Measurements from ENCODE around the gene ZNF385B.

ZNF385B gene

DNA sequence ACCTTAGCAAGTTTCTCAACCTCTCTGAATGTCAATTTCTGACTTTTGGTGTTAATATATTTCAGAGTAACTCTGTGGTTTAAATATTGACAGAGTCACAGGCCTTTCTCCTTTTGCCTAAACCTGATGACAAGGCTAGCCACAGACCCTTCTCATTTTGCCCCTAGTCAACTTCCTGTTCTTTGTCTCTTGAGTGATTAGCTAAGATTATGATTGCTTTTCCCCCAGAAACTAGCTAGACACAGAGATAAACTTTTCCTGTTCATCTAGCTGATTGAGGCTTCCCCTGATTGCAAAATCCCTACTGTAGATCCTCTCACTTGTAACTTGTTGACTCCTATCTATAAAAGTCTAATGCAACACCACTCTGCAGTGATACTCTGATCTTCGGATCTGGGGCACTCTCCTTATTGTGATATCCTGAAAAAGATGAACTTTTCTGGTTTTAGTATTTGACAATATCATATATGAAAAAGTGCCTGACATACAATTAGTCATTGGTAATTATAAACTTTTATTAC, 241.4 kb downstream of the ZNF385B start:
- no peak for DNase-seq

DNA sequence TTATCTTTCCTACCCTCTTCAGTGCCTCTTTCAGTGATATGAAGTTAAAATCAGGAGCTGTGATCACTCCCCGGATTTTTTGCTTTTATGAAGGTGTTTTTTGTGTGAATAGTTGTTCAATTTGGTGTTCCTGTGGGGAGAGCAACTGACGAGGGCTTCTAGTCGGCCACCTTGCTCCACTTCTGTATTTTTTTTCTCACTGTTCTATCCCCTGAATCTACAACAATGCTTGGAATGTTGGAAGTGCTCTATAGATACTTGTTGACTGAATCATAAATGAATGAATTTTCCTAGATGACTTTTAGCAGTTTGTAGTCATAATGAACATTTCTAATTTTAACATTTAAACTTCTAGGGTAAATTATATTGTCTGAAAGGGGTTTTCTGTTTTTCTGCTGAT, 247.3 kb downstream of the ZNF385B start:
- no peak for DNase-seq

GRCh38 chr2:179613701-179614100, 247.7 kb downstream of the ZNF385B start:
- no peak for DNase-seq

DNA sequence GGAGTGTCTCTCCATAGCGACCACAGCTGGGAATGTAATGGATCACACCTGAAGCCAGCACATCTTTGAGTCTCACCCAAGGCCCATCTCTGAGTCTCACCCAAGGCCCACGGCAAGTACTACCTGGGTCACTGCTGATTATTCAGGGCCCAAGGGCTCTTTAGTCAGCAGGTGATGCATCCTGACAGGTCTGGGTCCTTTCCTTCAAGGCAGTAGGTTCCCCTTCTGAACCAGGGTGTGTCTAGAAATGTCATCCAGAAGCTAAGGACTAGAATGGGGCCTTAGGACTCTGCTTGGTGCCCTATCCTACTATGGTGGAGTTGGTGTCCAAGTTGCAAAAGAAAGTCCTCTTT, 248.1 kb downstream of the ZNF385B start:
- no peak for DNase-seq

DNA sequence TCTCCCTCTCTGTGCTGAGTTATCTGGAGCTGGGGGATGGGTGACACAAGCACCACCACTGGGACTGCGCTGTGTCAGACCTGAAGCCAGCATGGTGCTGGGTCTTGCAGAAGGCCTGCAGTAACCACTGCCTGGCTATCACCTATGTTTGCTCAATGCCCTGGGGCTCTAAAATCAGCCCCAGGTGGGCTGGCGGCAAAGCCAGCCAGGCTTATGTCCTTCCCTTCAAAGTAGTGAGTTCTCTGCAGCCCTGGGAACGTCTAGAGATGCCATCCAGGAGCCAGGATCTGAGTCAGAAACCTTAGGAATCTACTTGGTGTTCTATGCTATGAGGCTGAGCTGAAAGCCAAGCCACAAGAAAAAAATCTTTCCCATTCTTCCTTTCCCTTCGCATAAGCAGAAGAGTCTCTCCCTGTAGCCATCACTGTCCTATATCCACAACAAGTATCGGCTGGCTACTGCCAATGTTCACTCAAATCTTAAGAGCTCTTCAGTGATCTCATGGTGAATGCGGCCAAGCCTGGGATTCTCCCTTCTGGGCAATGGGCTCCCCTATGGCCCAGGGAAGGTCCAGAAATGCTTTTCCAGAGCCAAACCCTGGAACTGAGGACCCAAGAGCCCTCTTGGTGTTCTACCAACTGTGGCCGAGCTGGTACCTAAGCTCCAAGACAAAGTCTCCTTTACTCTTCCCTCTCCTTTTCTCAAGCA, 248.7 kb downstream of the ZNF385B start:
- DNase-seq, result no peak

- DNase-seq, result no peak
These were observed 249.3 kb downstream of the ZNF385B start for GRCh38 chr2:179612108-179612507.

- DNase-seq, result no peak
These were observed 255.3 kb downstream of the ZNF385B start for GRCh38 chr2:179606141-179606540.

DNA sequence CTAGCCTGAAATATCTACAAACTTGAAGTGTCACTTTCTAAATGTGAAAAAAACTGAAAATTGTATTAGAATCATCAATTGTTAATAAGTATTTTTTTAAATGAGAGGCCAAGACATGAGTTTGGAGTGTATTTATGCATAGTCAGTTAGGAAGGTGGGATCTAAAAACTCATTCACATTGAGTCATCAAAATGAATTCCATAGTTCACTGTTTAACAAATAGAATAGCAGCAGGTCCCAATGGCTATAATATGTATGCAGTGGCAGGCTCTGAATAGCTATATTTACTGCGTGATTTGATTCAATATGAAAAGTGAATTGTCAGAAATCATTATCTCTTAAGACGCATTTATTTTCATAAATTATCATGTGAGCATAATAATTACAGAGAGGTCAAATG, 256.1 kb downstream of the ZNF385B start:
- DNase-seq, result no peak

GRCh38 chr2:179604598-179604997, 256.8 kb downstream of the ZNF385B start:
- no peak for DNase-seq

- no peak for DNase-seq
These were observed 259.0 kb downstream of the ZNF385B start for GRCh38 chr2:179602452-179602851.

DNA sequence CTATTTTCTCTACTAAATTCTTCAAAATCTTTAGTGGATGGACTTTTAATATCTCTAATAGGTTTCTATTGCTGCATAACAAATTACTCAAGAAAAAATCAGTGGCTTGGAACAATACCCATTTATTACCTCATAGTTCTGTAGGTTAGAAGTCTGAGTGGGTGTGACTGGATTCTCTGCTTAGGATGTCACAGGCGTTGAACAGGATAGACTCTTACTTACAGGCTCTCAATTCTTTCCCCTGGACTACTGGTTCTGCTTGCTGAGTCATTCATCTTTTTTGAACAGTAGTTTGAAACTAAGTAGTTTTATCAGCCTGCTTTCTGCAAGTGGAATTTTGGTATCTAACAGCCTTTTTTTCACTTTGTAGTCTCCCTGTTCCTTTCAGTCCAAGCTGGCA, 265.4 kb downstream of the ZNF385B start:
- no peak for DNase-seq

DNA sequence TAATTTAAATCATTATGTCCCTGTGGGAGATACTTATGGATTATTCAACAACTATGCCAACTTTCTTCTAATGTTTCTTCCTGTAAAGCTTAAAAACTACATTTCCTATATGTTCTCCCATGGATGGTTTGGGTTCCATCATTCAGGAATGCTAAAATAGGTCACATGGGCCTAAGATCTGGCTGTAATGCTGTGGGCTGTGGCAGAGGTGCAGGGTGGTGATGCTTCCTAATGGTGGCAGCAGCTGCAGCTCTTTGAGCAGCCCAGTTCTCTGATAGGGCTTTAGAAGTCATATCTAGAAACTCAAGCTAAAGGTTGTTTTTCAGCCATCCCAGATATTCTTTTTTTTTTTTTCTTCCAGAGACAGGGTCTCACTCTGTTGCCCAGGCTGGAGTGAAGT, 266.1 kb downstream of the ZNF385B start:
- DNase-seq, result no peak

- DNase-seq, result no peak
These were observed 266.9 kb downstream of the ZNF385B start for GRCh38 chr2:179594268-179595112.

- no peak for DNase-seq
These were observed 268.1 kb downstream of the ZNF385B start for GRCh38 chr2:179593323-179593722.

DNA sequence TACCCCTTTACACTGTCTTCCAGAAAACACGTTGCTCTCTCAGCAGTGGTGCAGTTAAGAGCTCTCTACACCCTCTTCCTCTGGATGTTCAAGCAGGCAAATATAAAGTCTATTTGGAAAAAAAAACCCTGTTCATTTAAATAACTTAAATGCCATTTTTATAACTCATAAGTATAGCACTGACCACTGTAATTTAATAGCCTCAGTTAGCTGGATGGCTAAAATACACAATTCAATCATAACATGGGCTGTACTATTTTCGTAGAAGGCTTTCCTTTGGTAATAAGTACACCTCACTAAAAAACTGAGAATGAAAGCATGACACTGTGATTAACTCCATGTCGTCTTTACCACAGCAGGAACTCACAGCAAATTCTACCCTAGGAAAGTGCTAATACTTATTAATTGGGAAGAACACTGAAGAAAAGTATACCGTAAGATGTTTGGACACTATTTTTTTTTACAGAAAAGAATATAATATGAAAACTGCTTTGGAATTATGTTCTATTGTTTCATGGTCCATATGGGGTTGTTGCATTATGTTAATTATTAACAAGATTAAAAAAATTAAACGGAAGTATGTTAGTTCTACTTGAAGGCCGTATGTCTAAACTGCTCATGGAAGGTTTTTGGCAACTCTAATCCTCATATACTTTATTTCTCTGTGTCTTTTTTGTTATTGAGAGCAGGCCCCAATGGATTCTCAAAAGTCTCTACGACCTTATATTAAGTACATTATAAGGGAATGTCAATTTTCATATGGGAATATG, 269.1 kb downstream of the ZNF385B start:
- DNase-seq, result no peak

DNA sequence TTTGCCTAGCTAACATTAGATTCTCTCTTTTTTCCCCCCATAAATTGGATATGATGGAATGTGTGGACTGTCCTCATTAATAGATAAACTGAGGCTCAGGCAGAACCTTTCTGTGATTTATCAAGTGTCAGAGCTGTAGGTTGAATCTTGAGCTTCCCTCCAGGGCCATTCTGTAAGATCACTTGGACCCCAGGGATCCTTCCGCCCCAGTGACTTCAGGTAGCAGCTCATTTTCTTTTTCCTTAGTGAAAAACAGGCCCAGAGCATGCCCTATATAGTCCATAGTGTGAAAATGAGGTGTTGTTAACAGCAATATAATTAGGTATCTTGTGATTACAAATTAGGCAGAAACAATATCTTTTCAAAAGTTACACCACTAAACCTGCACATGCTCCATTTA, 269.7 kb downstream of the ZNF385B start:
- no peak for DNase-seq

- no peak for DNase-seq
These were observed 272.8 kb downstream of the ZNF385B start for GRCh38 chr2:179588486-179589145.

DNA sequence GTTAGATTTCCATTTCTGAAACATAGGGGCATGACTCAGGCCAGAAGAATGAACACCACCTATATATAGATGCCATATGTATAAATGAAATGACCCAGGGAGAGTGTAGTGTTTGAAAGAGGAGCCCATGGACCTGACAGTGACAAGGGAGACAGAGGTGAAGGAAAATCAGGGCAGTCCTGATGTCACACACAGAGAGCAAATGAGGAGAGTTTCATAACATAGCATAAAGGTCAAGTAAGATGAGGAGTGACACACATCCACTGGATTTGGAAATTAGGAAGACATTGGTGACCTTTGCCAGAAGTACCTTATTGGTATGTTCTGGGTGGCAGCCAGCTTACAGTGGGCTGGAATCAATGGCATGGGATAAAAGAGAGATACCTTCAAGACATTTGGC, 276.7 kb downstream of the ZNF385B start:
- DNase-seq, result no peak

GRCh38 chr2:179581605-179582004, 279.8 kb downstream of the ZNF385B start:
- no peak for DNase-seq

- DNase-seq, result no peak
These were observed 280.9 kb downstream of the ZNF385B start for GRCh38 chr2:179580378-179581146.

GRCh38 chr2:179579800-179580199, 281.6 kb downstream of the ZNF385B start:
- no peak for DNase-seq
